Coronary artery (tissue), 2 donors: Measurements from ENCODE around the gene CDK14.

ENCODE experiments used
- DNase-seq: peaks from one replicate; pipeline ENCODE4 v3.0.0-alpha.2; 2017; ENCODE audit warnings: low spot score
- H3K27ac ChIP-seq, 2 donors: fragments of 200-600 bp; sonication (generic); one replicate each; pipeline ENCODE4 v1.5.1; 2016 to 2019
- H3K4me3 ChIP-seq: fragments of 200-600 bp; sonication (generic); 2 replicates; pipeline ENCODE4 v1.5.1; 2016; ENCODE audit warnings: mild to moderate bottlenecking, moderate library complexity
- TF ChIP-seq, protein P1 (sequence below): fragments of 200-600 bp; sonication (generic); IDR thresholded peaks from one replicate; pipeline ENCODE4 v1.5.1; 2019; ENCODE audit warnings: antibody characterized with exemption

Gene CDK14

DNA sequence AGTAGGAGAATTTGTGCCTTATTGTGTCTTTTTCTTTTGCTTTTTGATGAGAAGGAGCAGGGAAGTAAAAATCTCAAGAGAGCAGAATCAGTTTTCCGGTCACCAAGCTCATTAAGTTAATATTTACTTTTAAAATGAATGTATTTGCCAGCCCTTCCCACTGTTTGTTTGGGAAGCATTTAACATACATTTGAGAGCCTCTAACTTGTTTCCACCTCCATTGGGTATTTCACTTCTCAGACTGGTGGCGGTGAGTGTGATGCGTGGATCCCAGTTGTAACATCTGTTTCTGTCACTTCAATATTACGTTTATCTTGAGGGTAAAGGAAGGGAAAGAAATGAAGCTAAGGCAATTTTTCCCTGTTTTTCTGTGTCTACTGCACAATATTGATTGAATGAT, 22.8 kb downstream of the CDK14 start:
- no peak for DNase-seq
- Histone ChIP-seq H3K4me3 (no peak overlapping the region), H3K27ac (no peak overlapping the region)
- TF ChIP-seq, protein P1, sequence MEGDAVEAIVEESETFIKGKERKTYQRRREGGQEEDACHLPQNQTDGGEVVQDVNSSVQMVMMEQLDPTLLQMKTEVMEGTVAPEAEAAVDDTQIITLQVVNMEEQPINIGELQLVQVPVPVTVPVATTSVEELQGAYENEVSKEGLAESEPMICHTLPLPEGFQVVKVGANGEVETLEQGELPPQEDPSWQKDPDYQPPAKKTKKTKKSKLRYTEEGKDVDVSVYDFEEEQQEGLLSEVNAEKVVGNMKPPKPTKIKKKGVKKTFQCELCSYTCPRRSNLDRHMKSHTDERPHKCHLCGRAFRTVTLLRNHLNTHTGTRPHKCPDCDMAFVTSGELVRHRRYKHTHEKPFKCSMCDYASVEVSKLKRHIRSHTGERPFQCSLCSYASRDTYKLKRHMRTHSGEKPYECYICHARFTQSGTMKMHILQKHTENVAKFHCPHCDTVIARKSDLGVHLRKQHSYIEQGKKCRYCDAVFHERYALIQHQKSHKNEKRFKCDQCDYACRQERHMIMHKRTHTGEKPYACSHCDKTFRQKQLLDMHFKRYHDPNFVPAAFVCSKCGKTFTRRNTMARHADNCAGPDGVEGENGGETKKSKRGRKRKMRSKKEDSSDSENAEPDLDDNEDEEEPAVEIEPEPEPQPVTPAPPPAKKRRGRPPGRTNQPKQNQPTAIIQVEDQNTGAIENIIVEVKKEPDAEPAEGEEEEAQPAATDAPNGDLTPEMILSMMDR = no peak

DNA sequence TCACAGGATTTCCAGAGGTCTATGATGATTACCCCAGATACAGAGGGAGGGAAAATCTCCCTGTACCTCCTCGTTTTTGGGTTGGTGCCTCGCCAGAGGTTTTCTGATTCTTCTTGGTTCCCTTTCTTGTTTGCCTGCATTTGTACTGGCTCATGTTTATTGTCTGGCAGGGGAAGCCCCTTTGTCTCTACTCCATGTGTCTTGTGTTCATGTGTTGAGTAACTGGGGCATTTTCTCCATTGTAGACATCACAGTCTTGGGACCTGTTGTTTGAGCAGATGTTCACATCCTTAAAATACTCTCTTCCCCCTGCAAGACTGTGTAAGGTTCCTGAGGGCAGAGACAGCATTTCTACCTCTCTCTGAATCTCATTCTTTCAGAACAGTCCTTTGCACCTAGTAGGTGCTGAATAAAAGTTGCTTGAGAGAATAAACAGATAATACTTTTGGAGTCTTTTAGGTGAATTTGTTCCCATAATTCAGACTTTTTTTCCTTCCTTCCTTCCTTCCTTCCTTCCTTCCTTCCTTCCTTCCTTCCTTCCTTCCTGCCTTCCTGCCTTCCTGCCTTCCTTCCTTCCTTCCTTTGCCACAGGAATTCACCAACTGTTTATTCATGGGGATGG, 25.1 kb downstream of the CDK14 start:
- TF ChIP-seq, protein P1 = no peak
- DNase-seq = no peak
- H3K4me3 ChIP-seq = no peak overlapping the region

DNA sequence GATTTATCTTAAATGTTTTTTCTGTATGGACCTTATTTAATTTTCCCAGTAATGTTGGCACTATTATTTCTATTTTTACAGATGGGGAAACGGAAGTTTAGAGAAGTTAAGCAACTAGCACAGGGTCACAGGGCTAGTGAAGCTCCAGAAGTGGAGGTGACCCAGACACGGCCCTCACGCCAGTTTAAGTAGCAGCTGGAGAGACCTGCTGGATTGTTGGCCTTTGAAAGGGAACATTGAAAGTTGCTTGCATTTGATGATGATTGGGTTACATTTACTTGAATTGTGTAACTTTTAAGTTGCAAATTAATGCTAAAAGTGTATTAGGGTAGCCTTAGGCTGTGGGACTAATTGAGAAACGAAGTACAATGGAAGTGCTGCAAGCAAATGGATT, 25.6 kb downstream of the CDK14 start:
- TF ChIP-seq, protein P1 = no peak
- no peak for DNase-seq
- Histone ChIP-seq H3K4me3 (no peak overlapping the region), H3K27ac (no peak overlapping the region)

More for the DNA sequence above, 25.1 kb downstream of the CDK14 start:
- H3K27ac ChIP-seq = no peak overlapping the region

DNA sequence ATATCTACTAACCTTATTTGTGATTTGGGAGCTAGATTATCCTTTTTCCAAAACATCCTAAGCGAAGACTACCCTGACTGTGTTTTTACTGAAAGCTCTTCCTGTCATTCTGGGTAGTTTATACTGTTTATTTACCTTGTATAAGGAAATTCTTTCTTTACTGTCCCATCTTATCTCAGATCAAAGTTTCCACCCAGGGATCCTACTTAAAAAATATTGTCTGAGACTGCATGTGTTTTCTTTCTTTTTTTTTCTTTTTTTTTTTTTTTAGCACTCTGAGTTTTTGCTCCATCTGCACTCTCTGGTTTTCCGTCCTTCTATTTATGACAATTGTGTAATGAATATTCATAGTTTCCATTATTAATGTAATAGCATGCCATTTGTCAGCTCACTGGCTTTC, 26.5 kb downstream of the CDK14 start:
- TF ChIP-seq, protein P1 = no peak
- DNase-seq = no peak
- Histone ChIP-seq H3K27ac (no peak overlapping the region), H3K4me3 (no peak overlapping the region)

DNA sequence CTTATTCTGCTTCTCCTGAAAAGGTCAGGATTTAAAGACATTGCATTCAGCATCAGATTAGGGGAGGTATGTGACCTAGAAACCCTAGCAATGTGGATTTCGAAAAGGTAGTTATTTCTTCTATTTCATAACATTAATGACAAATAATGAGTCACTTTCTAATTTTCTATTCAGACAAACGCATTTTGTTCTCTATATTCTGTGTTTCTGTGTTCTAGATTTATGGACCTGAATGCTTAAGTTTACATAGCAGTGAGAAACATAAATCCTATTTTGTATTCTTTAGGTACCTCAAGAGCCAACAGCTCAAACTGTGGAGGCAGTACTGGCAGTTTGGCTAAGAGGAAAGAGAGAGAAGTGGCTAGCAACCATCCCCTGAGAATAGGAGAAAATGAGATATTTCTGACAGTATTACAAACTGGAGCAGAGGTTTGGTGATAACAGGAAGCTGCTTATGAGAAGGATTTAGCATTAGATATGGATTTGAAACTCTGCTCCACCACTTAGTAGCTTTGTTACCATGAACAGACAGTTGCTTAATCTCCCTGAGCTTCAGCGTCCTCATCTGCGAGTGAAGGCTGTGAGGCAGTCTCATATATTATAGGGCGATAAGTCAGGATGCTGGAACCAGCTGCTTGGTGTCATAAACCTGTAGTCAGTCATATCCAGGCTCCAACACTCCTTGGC, 28.2 kb downstream of the CDK14 start:
- peak overlapping the region; percentile 1 to 38 for H3K27ac ChIP-seq
- H3K4me3 ChIP-seq = peak overlapping the region; percentile 32
- TF ChIP-seq, protein P1 = no peak
- DNase-seq = no peak

DNA sequence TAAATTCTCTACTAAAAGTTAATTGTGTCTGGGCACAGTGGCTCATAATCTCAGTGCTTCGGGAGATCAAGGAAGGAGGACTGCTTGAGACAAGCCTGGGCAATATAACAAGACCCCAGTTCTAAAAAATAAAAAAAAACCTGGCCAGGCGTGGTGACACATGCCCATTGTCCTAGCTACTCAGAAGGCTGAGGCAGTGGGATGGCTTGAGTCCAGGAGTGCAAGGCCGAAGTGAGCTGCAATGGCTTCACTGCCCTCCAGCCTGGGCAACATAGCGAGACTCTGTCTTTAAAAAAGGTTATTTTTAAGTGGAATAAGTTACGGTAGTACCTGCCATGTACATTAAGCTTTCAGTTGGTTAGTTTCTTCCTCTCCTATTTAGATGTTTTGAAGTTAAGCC, 28.9 kb downstream of the CDK14 start:
- peak overlapping the region; percentile 32 for H3K4me3 ChIP-seq
- no peak for DNase-seq
- H3K27ac ChIP-seq = peak overlapping the region in 1 of 2 donors; percentile 38
- TF ChIP-seq, protein P1 = no peak

DNA sequence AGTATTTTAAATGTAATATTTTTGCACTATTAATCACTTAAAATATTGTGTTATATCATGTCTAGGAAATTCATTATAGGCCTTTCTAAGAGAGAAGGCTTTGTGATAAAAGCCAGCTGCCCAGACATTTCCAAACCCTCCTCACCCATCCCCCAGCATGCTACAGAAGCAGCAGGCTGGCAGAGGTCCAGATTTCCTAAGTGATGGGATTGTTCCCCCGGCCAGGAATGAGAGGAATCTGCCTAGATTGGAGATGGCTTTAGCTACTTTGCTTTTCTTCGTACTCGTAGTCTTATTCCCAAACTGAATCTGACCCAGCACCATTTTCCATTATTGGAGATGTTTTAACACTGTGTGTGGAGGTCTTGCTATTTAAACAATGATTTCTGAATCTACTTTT, 29.4 kb downstream of the CDK14 start:
- DNase-seq = no peak
- Histone ChIP-seq H3K27ac (no peak overlapping the region), H3K4me3 (no peak overlapping the region)
- TF ChIP-seq, protein P1 = no peak
